DMS153 treated with DMSO at 0.1 percent for 48 hours (cell line): Measurements from ENCODE around the gene KRTAP6-3.

ENCODE experiments used
- DNase-seq: peaks from one replicate; lab custom pipeline; 2025; ENCODE audit not compliant: unreplicated experiment; lab: John Stamatoyannopoulos, UW

The KRTAP6-3 gene, protein sequence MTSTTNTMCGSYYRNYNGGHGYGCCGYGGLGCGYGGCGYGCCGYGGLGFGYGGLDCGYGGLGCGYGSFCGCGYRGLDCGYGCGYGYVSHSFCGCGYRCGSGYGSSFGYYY

DNA sequence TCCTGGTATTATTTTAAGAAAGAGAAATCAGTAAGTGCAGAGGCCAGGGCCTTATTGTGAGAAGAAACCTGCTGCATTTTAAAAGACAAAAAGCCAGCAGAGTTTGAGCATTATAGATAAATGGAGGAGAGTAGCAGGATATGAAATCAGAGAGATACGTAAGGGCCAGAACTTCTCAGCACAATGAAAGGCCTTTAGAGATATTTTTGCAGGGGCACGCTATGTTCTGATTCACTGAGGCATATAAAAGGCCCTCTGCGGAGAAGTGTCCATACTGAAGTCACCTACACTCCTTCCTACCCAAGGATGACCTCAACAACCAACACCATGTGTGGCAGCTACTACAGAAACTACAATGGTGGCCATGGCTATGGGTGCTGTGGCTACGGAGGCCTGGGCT lies at the start of gene KRTAP6-3:
KRTAP6-3 (plus strand) TSS at position 301 of the 400 bp plus-strand sequence; CDS start at position 307, 6 bp downstream.
- no peak for DNase-seq

DNA sequence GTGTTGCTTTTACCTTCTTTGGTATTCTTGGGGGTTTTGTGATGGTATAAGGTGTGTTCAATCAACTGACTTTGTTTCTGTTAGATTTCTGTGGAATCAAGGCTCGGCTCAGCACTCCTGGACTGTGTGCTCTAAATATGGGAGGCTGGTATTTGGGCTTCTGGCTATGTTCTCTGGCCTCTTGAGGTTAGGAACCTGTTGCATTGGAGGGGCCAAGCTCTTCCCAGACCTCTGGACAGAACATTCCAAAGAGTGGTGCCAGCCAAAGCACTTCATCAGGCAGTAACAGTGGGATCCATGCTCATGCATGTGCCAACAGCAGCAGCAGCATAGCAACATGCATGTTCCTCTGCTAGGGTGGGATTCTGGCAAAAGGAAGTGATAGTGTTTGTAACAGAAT lies 39.5 kb upstream of the KRTAP6-3 start:
- DNase-seq, result no peak

DNA sequence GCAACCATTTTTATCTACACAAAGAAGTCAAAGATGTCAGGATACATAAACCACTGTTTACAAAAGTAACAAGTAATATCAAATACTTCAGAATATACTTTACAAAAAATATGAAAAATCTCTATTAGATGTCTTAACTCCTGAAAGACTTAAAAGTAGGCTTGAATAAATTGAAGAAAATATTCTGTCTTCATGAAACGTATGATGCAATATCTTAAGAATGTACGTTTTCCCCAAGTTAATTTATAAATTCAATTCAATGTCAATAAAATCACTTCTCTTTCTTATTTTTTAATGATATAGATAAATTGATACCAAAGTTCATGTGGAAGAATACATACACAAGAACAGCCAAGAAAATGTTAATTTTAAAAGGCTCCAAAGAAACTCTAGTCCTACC lies 37.1 kb upstream of the KRTAP6-3 start:
- no peak for DNase-seq

DNA sequence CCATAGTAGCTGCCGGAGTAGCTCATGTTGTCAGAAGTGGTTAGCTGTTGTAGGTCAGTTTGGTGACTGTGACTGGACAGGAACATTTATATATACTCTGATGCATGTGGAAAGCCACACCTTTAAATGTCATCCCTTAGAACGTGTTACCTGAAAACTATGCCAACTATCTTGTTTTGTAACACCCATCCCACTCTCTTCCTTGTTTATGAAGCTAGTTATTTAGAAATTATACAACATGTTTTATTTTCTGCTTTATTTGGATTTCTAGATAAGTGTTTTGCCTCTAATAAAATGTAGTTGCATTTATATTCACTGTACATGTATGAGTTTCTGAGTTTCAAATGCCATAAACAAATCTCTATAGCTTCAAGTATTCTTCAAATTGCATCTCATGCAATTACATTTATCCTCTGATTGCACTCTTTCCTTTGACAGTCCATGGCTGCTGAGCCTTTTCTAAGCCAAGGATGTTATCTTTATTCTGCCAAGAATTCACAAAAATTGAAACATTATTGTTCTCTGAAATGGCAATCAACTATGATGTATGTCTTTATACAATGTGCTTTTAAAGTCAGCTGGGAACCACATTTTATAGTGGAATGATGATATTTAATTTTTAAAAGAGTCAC lies 30.9 kb upstream of the KRTAP6-3 start, which contains the start of gene KRTAP19-7:
KRTAP19-7 (minus strand) TSS at position 51 of the 632 bp plus-strand sequence; CDS start at position 26, 25 bp downstream.
- no peak for DNase-seq

DNA sequence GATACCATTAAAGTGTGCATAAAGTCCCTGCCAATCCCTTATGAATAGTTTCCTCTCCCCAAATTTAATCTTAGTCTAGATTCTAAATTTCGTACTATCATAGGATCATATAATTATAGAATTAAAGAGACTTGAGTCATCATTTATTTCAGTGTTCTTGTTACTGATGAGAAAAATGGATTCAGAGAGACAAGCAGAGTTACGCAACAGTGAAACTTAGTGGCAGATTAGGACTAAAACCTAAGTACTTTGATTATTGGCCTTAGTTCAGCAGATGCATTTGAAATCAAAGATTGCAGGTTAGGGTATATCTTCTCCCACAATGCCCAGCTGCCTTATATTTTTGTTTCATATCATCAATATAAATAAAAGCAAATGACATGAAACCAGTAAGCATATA lies 30.3 kb upstream of the KRTAP6-3 start:
- no peak for DNase-seq

DNA sequence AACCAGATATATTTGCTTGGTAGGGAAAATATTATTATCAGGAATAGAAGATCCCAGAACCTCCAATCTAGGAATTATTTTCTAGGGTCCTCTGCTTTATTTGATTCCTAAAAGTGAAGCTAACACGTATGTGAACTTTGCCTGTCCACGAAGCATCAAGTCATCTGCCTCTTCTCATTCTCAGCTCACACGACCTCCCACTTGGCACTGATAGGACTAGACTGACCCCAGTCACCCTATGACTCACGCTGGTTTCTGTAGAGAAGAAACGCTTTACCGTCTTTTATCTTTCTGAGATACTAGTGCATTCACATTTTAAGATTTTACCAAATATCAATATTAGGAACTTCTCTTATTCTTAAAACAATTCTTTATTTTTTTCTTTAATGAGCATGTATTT lies 29.2 kb upstream of the KRTAP6-3 start:
- no peak for DNase-seq

DNA sequence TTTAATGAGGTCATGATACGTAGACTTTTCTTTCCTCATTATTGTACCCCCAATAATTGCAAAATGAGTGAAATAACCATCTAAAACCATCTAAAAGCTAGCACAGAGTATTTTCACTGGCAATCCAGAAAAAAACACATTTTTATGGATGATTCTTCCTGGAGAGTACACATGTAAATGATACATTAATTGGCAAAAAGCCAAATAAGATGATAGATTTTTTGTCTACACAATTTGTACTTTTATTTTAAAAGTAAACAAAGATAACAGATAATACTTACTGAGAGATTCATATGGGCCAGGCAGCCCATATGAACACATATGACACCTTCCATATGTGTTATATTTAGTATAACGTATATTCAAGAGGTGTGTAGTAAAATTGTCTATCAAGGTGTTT lies 28.6 kb upstream of the KRTAP6-3 start:
- no peak for DNase-seq

DNA sequence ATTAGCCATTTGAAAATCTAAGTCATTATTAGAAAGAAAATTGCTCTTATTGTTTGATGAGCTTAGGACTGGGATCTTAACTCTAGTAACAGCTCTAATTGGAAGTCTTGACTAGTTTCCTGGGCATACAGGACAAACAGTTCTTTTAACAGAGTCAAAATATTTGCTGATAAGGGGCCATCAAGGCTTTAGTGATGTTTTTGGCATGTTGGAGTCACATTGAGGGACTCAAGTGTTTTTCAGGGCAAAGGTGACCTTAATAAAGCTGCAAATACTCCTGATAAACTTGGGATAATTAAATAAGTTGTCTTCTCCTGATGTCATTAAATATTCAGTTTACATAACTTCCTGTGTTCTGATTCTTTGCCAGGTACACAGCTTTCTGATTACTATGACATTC lies 24.6 kb upstream of the KRTAP6-3 start:
- DNase-seq, result no peak

DNA sequence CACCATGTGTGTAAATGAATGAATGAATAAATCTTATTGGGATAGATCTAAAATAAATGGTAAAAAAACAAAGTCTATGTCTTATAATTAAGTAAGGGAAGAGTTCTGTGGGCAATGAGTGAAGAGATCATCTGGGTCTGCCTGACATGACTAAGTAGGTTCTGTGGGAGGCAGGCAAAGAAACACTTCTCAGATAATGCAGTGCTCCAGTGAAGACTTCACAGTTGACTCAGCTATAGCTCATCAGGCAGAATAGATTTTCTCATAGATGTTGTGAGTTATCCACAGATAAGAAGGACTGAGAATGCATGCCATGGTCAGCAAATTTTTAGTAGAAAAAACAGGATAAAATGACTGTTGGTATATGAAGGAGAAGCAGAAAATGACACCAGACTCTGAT lies 14.5 kb upstream of the KRTAP6-3 start:
- DNase-seq, result no peak

DNA sequence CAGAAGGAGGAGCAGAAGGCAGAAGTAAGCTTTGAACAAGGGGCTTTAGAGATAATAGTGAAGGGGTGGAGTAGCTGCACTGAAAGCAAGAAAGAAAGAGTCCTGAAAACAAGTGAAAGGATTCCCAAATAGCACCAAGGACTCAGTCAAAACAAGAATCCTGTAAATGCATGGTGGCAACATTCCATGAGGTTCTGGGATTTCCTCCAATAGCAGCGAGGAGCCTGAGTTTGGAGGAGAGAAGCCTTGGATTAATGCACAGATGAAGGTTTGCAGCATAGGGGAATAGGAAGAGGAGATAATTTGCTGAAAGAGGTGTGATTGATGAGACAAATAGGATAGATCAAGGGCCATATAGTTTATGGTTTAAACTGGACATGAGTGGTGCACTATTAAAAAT lies 12.9 kb upstream of the KRTAP6-3 start:
- no peak for DNase-seq

DNA sequence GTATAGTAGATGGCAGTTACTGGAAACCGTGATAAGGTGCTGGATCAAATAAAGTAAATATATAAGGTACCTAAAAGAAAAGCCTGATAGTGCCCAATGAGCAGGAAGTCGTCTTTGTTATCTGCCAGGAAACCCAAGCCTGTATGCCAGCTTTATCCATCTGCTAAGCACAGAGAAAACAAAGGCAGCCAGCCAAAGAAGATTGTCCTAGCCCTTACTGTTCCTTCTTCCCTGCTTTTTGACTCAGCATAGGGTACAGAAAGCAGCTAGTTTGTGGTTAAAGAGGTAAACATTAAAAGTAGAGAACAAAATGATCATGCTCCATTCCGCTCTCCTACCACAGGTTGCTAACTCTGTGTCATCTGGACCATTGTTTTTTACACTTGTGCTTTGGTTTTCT lies 12.1 kb upstream of the KRTAP6-3 start:
- no peak for DNase-seq

DNA sequence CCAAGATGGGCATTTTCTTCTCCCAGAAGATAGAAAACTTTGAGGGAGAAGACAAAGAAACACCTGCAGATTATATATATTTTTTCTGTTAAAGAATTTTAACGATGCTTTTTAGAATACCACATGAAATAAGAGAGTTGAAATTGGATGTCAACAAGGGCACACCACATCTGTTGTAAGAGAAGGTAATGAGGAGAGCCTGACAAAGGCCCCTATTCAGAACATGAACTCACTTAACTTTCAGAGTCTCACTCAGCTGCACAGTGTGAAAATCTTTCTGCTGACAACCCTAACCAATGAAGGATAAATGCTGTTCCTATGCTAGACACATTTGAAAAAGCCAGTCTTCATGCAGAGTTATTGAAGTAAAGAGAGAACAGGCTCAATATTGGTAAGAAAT lies 9.4 kb upstream of the KRTAP6-3 start:
- DNase-seq, result no peak

DNA sequence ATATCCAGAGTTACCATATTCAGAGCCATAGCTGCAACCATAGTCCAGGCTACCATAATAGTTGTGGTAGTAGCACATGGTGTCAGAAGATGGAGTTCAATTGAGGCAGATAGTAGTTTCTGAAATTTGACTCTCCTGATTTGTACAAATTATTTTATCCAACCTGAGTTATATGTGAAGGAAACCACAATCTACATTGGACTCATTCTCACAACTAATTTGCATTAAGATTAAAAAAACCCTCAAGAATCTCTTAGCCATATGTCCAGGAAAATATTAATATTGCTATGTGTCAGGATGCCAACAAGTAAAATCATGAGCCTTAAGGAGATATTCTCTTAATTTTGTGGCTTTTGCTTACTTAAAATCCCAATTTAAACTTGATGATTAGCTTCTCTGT lies 1.9 kb upstream of the KRTAP6-3 start, which contains the start of gene KRTAP22-2:
KRTAP22-2 (minus strand) TSS at position 101 of the 400 bp plus-strand sequence.
- no peak for DNase-seq

DNA sequence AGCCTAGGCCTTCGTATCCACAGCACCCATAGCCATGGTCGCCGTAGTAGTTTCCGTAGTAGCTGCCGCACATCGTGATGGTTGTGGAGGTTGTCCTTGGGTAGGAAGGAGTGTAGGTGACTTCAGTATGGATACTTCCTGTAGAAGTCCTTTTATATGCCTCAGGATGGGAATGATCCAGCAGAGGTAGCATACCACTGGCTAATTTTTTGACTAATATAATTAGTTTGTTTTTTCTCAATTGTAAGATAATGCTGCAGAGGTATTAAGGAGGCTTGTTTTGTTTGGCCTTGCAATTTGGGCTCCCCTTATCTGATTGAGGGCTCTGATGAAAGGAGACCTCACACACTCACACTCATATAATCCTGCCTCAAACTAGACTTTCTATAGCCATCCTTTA lies 6.6 kb downstream of the KRTAP6-3 start, which contains the start of gene KRTAP6-2:
KRTAP6-2 (minus strand) TSS at position 101 of the 400 bp plus-strand sequence; CDS start at position 73, 28 bp downstream.
- DNase-seq, result no peak

DNA sequence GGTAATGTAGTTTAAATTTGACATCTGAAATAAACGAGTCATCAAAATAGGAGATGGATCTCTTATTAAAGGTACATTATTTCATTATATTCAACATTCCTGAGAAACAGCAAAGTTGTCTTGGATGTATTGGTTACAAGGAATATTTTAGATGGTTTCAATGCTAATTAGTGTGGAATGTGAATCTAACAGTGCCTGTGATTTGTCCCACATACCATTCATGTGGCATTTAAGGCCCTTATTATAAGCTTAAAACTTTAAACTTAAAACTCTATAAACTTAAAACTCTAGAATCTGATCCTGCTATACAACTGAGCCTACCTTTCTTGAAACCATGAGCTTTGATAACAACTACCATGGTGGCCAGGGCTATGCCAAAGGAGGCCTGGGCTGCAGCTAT lies 8.5 kb downstream of the KRTAP6-3 start, which contains the start of gene KRTAP22-1:
KRTAP22-1 (plus strand) TSS at position 301 of the 400 bp plus-strand sequence.
- no peak for DNase-seq

DNA sequence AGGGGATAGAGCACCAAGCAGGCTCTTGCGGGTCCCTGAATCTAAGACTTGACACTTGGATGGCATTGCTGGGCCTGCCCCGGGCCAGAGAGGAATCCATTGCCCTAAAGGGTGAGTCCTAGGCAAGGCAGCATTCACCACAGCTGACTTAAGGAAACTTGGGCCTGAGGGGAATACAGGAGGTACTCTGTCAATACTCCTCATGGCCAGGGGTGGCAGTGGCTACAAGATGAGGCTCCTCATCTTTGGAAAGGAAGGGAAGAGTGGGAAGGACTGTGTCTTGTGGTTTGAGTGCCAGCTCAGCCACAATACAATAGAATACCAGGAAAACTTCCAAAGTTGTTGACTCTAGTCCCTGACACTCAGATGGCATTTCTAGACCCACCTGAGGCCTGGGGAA lies 13.7 kb downstream of the KRTAP6-3 start:
- no peak for DNase-seq

DNA sequence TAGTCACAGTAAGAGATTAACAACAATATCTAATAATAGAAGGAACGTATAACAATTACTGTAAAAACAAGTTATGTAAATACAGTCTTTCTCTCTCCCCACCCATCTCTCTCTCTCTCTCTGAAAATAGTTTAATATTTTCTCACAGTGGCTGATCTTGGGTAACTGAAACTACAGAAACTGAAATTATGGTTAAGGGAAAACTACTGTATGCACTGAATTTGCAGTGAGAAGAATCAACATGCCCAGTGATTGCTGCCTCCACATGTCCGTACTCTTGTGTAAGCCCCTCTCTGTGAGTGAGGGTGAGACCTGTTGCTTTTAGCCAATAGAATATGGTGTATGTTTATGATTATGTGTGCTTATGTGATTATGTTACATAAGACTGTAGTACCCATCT lies 19.9 kb downstream of the KRTAP6-3 start:
- no peak for DNase-seq

DNA sequence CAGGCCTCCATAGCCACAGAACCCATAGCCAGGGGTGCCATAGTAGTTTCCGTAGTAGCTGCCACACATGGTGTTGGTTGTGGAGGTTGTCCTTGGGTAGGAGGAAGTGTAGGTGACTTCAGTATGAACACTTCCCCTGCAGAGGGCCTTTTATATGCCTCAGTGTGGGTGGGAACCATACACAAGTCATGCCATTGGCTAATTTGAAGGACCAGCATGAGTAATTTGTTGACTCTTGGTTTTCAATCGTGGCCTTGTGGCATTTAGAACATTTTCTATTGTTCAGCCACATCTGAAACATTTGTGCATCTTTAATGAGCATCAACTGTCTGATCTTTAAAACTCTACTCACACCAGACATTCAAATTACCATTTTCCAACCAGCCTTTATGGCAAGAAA lies 21.6 kb downstream of the KRTAP6-3 start, which contains the start of gene KRTAP6-1:
KRTAP6-1 (minus strand) TSS at position 95 of the 400 bp plus-strand sequence; CDS start at position 69, 26 bp downstream.
- no peak for DNase-seq

DNA sequence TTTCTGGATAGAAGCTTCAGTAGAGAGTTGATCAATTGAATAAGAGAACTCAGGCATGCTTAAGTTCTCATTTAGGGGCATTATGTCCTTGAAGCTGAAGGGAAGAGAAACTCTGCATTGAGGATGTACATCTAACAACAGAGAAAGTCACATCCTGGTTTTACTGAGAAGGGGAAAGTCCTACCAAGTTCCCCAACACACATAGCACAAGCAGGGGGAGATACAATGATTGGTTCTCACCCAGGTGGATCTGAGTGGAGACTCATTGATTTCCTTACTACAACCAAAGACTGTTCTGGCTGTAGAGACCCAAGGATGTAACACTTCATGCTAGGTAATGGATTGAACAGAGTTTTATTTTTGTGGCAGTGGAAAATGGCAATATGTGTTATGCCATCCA lies 23.0 kb downstream of the KRTAP6-3 start:
- no peak for DNase-seq

DNA sequence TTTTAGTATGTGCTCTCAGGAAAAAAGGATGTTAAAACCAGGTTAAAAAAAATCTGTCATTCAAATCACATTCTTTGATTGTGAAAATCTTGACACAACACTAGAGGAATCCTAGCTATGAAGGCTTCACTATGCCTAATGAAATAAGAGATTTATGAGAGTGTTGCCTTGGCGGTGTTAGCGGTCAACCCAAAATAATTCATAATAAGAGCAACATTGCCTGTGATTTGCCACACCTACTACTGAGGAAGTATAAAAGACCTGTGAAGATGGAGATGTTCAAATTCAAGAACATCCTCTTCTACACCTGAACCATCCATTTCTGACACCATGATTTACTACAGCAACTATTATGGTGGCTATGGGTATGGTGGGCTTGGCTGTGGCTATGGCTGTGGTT lies 23.9 kb downstream of the KRTAP6-3 start, which contains the start of gene KRTAP20-1:
KRTAP20-1 (plus strand) TSS at position 301 of the 400 bp plus-strand sequence; CDS start at position 331, 30 bp downstream.
- DNase-seq, result no peak

DNA sequence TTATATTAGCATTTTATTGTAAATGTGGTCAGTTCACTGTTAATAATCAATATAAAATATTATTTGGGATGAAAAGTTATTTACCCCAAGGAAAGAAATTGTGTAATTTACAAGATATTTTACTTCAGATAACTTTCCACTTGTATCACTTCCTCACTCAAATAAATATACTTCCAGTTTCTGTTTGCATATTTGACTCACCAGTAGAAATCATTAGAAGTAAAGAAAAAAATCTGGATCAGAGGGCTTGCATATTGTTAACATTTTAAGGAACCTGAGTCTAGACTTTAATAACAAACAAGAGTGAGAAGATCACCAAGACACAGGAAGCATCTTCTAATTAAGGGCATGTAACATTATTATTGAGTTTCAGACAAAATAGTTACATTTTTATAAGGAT lies 27.8 kb downstream of the KRTAP6-3 start:
- no peak for DNase-seq

DNA sequence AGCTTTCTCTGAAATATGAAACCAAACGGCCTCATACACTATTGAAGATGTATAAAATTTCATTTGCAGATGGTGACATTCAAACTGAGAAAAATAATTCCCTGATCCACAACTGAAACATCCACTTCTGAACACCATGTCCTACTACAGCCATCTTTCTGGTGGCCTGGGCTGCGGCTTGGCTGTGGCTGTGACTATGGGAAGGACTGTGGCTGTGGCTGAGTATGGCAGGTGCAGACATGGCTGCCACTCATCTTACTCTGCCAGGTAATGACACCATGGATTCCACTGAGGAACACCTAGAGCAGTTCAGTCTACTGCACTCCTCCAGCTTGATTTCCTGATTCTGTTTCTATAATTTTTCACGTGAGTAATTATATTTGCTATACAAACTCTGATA lies 28.3 kb downstream of the KRTAP6-3 start, which contains the start of gene KRTAP20-4:
KRTAP20-4 (plus strand) TSS at position 106 of the 400 bp plus-strand sequence.
- DNase-seq, result no peak
